HG03565 (cell line): ENCODE measurements around the gene LRP5.
"Not testable (repeated sequence)": the region's sequence is repeated elsewhere in the genome, so short reads cannot be mapped to it uniquely, and the experiment has no call there.

Experiments
- ATAC-seq: cut with Tn5 transposase; IDR thresholded peaks from one replicate; pipeline ENCODE4 v1.9.1; 2021; ENCODE audit warnings: mild to moderate bottlenecking, moderate library complexity; ENCODE audit not compliant: unreplicated experiment

Gene LRP5

GRCh38 chr11:68282141-68282860 is 30.1 kb upstream of the LRP5 start:
- peak; percentile 78 for ATAC-seq

DNA sequence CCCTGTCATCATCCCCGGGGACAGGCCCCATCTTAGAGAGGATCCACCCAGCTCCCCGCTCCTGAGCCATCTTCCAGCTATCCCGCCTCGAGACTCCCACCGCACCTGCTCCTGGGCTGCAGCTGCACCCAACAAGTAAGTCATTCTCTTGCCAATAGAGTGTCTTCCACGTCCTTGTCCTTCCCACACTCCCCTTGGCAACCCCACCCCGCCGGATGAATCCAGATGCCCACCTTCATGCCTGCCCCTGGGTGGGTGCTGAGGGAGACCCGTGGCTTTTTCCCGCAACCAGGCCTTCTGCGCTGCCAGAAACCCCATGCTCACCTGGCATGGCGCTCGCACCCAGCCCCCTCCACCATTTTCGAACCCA is 29.5 kb upstream of the LRP5 start:
- no peak for ATAC-seq

- not testable (repeated sequence) for ATAC-seq
Observed at GRCh38 chr11:68284588-68284987, 27.8 kb upstream of the LRP5 start.

DNA sequence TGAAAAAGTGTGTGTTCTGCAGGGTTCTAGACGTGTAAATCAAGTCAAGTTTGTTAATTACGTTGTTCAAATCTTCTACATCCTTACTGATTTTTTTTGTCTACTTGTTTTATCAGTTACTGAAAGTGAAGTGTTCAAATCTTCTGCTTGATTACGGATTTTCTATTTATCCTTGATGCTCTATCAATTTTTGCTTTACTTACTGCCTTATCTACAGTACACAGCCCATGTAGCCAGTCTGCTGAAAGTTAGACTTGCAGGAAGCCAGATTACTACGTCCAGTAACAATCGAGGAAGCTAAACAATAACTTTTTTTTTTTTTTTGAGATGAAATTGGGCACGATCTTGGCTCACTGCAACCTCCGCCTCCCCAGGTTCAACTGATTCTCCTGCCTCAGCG is 25.0 kb upstream of the LRP5 start:
- ATAC-seq = no peak

GRCh38 chr11:68289456-68289855 is 22.9 kb upstream of the LRP5 start:
- no peak for ATAC-seq

- no peak for ATAC-seq
Observed at GRCh38 chr11:68293708-68294107, 18.7 kb upstream of the LRP5 start.

GRCh38 chr11:68295271-68295670 is 17.1 kb upstream of the LRP5 start:
- no peak for ATAC-seq

DNA sequence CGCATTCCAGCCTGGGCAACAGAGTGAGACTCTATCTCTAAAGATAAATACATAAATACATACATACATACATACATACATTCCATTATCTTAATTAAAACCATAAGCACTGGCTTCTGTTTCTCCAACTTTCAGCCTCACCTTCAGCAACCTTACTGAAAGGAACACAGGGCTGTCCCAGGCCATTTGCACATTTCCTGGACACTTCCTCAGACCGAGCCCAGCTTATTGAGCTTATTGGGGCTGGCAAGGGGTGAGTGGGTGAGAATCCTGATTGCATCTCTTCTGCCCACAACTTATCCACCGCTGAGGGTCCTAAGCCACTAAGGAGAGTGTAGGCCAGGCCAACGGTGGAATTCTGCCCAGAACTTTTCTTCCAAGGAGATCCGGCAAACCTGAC is 16.5 kb upstream of the LRP5 start:
- no peak for ATAC-seq

- no peak for ATAC-seq
Observed at GRCh38 chr11:68296344-68297051, 15.9 kb upstream of the LRP5 start.

DNA sequence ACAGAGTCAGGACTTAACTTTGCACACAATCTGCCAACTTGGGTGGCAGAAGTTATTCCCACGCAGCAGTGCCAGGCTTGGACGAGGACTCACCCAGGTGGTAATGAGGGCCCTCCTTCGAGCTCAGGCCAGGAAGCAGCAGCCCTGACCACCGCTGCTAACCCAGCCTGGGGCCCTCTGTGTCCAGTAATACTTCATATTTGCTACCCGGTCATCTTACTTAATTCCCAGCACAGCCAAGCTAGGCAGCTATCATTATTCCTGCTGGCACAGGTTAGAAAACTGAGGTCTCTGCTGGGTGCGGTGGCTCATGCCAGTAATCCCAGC is 15.4 kb upstream of the LRP5 start:
- ATAC-seq = no peak

GRCh38 chr11:68297494-68297811 is 14.9 kb upstream of the LRP5 start:
- ATAC-seq = no peak

DNA sequence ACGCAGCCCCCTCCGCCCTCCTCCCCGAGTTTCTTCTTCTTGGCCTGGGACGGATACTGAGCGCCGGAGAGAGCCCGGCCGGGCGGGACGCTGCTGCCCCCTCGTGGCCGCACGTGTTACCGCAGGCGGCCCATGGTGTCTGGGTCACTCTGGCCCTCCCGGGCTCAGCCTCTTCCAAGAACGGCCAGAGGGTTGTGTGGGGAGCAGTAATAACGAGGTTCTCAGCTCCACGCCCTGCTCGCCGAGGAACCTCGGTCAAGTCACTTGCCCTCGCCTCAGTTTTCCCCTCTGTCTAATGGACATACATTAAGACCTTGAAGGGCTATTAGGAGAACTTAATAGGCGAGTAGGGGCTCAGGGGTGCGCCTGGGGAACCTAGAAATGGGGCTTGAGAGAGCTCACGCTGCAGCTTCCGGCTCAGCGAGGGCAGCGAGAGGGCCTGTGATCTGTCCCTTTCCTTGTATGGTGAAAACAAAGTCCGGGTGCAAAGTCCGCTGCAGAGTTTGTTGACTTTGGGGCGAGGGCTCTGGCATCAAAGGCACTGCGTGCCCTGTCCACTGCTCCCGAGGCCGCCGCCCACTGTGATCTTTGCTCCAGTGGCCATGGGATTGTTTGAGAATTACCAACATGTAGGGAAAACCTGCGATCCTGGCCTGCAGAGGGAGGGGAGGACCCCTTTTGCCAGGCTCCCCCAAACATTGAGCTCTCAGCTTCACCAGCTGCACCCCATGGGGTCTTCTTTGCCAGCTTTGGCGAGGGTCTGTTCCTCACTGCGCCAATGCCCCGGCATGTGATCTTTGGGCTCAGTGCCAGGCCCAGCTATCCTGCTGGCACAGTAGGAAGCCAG is 14.4 kb upstream of the LRP5 start:
- peak; percentile 49 for ATAC-seq

- no peak for ATAC-seq
Observed at GRCh38 chr11:68298659-68299516, 13.5 kb upstream of the LRP5 start.

- not testable (repeated sequence) for ATAC-seq
Observed at GRCh38 chr11:68299517-68299879, 12.9 kb upstream of the LRP5 start.

DNA sequence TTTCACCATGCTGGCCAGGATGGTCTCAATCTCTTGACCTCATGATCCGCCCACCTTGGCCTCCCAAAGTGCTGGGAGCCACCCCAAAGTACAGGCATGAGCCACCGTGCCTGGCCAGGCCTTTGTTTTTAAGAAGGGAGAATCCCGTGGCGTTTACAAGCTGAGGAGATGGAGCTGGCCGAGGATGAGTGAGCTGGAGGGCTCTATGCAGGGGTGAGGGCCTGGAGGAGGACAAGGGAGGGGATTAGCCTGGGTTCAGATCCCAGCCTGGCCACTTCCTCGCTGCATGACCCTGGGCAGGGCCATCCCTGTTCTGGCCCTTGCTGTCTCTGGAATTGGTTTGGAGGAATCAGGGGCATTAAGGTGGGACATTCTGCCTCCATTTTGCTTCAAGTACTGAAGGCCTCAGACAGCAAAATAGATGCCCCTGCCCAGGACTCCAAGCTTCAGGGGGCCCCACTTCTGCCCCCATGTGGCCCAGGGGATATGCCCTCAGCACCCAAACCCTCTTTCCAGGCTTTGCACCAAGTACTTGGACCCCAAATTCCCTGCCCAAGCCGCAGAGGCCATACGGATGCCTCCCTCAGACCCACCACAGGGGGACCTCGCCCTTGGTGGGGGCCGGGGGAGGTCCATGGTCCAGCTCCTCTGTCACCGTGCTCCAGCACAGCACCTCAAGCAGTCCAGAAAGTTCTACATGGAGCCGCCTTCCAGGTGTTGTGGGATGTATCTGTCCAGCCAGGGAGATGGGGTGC is 12.1 kb upstream of the LRP5 start:
- ATAC-seq = no peak

DNA sequence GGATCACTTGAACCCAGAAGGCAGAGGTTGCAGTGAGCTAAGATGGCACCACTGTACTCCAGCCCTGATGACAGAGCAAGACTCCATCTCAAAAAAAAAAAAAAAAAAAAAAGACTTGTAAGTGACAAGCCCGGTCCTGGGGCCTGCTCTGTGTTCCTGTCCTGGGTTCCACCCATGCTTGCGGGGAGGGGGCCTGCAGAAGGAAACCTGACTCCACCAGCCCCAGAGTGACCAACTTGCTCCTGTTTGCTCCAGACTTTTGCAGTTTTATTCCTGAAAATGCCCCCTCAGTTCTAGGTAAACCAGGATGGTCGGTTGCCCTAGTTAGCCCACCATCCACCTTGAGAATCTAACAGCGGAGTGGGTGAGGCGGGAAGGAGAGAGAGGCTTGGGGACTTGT is 10.1 kb upstream of the LRP5 start:
- ATAC-seq = no peak

GRCh38 chr11:68302670-68303069 is 9.7 kb upstream of the LRP5 start:
- ATAC-seq = no peak

DNA sequence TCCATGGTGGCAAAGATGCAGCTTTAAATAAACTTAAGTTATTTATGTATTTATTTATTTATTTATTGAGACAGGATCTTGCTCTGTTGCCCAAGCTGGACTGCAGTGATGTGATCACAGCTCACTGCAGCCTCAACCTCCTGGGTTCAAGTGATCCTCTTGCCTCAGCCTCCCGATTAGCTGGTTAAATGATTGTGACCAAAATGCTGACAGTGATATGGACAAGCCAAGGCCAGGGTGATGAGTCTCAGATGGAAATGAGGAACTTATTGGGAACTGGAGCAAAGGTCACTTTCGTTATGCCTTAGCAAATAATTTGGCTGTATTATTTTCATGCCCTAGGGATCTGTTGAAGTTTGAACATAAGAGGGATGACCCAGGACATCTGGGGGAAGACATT is 9.3 kb upstream of the LRP5 start:
- no peak for ATAC-seq

DNA sequence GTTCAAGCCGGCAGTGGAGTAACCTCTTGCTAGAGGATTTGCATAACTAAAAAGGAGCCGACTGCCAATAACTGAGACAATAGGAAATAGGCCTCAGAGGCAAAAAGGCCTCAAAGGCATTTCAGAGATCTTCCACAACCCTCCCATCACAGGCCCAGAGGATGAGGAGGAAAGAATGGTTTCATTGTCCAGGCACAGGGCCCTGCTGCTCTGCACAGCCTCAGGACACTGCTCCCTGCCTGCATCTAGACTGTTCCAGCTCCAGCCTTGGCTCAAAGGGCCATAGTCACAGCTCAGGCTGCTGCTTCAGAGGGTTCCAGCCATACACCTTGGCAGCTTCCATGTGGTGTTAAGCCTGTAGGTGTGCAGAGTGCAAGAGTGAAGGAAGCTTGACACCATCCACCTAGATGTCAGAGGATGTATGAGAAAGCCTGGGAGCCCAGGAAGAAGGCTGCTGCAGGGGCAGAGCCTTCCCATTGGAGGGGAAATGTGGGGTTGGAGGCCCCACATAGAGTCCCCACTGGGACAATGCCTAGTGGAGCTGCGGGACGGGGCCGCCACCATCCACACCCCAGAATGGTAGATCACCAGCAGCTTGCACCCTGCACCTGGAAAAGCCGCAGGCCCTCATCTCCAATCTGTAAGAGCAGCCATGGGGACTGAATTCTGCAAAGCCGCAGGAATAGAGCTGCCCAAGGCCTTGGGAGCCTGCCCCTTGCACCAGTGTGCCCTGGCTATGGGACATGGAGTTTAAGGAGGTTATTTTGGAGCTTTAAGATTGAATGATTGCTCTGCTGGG is 8.2 kb upstream of the LRP5 start:
- no peak for ATAC-seq

GRCh38 chr11:68306636-68307035 is 5.8 kb upstream of the LRP5 start:
- no peak for ATAC-seq
